ENCODE data around the gene OPA1. TPM values are rescaled to one million over a fixed set of nuclear protein-coding genes. Genes with fewer than 3 reads are reported as not detected.
"Not testable (repeated sequence)": the region's sequence is repeated elsewhere in the genome, so short reads cannot be mapped to it uniquely, and the experiment has no call there.

OPA1 gene
- polyA plus RNA-seq, 1 experiment: 19.2 TPM

DNA sequence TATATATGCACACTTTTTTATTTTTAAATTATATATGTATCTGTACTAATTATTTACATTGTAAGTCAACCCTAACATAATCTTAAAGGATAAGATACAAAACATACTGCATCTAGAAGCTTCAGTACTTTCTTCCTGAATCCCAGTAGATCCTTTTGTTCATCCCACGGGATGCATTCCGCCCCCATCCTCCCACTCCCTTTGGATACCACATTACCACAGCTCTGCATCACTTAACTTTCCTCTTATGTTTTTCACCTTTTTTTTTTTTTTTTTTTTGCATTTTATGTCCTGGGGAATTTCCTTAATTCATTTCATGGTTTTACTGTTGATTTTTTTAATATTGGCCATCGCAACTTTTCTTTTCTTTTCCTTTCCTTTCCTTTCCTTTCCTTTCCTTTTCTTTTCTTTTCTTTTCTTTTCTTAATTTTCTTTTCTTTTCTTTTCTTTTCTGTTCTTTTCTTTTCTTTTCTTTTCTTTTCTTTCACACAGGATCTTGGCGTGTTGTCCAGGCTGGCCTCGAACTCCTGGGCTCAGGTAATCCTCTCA, 3.0 kb downstream of the OPA1 start:
- TF ChIP-seq, protein P1, sequence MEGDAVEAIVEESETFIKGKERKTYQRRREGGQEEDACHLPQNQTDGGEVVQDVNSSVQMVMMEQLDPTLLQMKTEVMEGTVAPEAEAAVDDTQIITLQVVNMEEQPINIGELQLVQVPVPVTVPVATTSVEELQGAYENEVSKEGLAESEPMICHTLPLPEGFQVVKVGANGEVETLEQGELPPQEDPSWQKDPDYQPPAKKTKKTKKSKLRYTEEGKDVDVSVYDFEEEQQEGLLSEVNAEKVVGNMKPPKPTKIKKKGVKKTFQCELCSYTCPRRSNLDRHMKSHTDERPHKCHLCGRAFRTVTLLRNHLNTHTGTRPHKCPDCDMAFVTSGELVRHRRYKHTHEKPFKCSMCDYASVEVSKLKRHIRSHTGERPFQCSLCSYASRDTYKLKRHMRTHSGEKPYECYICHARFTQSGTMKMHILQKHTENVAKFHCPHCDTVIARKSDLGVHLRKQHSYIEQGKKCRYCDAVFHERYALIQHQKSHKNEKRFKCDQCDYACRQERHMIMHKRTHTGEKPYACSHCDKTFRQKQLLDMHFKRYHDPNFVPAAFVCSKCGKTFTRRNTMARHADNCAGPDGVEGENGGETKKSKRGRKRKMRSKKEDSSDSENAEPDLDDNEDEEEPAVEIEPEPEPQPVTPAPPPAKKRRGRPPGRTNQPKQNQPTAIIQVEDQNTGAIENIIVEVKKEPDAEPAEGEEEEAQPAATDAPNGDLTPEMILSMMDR (IDR thresholded peaks at IDR 0.05; ENCODE audit: insufficient read depth, low read depth, low read length): no peak

DNA sequence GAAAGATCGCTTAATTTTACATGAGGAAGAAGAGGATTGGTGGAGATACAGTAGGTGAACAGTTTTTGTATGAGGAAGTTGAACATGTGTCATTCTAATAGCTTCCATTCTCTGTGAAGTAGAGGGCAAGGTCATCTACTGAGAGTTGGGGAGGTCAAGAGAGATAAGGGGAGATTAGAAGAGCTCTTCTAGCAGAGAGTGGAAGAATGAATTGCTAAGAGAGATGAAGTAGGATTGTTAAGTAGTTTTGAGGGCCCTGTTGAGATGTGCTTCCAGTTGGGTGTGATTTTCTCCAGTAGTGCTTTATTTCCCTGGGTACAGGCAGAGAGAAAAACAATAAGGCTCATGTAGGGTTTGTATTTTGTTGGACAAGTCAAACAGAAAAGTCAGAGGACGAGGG, 5.2 kb downstream of the OPA1 start:
- CTCF ChIA-PET: no interaction called here
- POLR2A ChIA-PET: no interaction called here
- DNase-seq (ENCODE audit: low read depth): no peak
- Histone ChIP-seq H3K4me3 (ENCODE audit: low read depth, low read length) (no peak overlapping the region), H3K36me3 (ENCODE audit: control insufficient read depth, insufficient read depth, low read length) (no peaks in the 10 kb centered on the region; the same call in none of the 2 replicates), H3K27me3 (ENCODE audit: control insufficient read depth, insufficient read depth, low read length) (no peaks in the 10 kb centered on the region)
- TF ChIP-seq, protein P1 (IDR thresholded peaks at IDR 0.05; ENCODE audit: insufficient read depth, low read depth, low read length): no peak

More for the DNA sequence above, 3.0 kb downstream of the OPA1 start:
- CTCF ChIA-PET: no interaction called here
- no peaks in the 10 kb centered on the region for H3K27me3 ChIP-seq (ENCODE audit: control insufficient read depth, insufficient read depth, low read length)
- H3K36me3 ChIP-seq (ENCODE audit: control insufficient read depth, insufficient read depth, low read length): no peaks in the 10 kb centered on the region; the same call in 1 of the 2 replicates
- no peak for DNase-seq (ENCODE audit: low read depth)
- POLR2A ChIA-PET: no interaction called here
- no peak overlapping the region for H3K4me3 ChIP-seq (ENCODE audit: low read depth, low read length)

DNA sequence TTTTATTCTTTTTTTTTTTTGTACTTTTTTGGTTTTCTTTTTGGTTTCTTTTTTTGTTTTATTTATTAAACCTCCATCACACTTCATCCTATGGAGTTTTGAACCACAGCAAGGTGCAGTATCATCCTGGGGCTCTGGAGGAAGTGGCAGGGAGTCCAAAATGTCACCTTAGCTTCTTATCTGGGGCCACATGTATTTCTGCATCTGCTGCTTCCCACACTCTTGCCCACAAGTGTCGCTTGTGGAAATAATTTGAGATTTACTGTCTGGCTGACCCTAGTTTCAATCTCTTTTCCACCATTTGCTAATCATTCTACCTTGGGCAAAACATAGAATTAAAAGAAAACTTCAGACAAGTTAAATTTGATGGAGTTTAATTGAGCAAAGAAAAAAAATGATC, 6.4 kb downstream of the OPA1 start:
- Histone ChIP-seq H3K4me3 (ENCODE audit: low read depth, low read length) (no peak overlapping the region), H3K27me3 (ENCODE audit: control insufficient read depth, insufficient read depth, low read length) (no peaks in the 10 kb centered on the region), H3K36me3 (ENCODE audit: control insufficient read depth, insufficient read depth, low read length) (no peaks in the 10 kb centered on the region; the same call in none of the 2 replicates)
- ChIA-PET POLR2A (no interaction called here), CTCF (no interaction called here)
- TF ChIP-seq, protein P1 (IDR thresholded peaks at IDR 0.05; ENCODE audit: insufficient read depth, low read depth, low read length): no peak
- no peak for DNase-seq (ENCODE audit: low read depth)

DNA sequence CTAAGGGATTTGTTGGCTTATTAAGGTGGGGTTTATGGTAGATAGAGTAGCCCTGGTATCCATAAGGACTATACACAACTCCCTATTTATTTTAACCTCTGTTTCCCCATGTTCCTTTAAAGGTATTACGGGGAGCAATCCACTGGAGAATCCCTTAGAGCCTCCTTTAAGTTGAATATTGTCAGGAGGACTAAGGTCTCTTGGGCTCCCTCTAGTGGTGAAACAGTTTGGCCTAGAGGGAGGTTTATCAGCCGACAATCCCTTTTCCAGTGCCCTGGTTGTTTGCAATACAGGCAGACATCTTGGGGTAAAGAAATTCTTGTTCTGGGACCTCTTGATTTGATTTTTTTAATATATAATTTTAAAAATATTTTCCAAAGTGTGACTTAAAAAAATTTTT, 12.9 kb downstream of the OPA1 start:
- no peaks in the 10 kb centered on the region for H3K27me3 ChIP-seq (ENCODE audit: control insufficient read depth, insufficient read depth, low read length)
- TF ChIP-seq, protein P1 (IDR thresholded peaks at IDR 0.05; ENCODE audit: insufficient read depth, low read depth, low read length): peak; percentile 87
- ChIA-PET POLR2A (no interaction called here), CTCF (interaction anchor here (0.7 kb wide), 1 partner anchor 8 kb away, joined by 4 read pairs; no protein-coding TSS in a partner anchor)
- H3K36me3 ChIP-seq (ENCODE audit: control insufficient read depth, insufficient read depth, low read length): no peaks in the 10 kb centered on the region; the same call in 1 of the 2 replicates
- no peak overlapping the region for H3K4me3 ChIP-seq (ENCODE audit: low read depth, low read length)
- DNase-seq (ENCODE audit: low read depth): no peak

DNA sequence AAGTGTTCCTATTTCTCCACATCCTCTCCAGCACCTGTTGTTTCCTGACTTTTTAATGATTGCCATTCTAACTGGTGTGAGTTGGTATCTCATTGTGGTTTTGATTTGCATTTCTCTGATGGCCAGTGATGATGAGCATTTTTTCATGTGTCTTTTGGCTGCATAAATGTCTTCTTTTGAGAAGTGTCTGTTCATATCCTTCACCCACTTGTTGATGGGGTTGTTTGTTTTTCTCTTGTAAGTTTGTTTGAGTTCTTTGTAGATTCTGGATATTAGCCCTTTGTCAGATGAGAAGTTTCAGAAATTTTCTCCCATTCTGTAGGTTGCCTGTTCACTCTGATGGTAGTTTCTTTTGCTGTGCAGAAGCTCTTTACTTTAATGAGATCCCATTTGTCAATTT, 13.9 kb downstream of the OPA1 start:
- CTCF ChIA-PET: not testable (repeated sequence)

DNA sequence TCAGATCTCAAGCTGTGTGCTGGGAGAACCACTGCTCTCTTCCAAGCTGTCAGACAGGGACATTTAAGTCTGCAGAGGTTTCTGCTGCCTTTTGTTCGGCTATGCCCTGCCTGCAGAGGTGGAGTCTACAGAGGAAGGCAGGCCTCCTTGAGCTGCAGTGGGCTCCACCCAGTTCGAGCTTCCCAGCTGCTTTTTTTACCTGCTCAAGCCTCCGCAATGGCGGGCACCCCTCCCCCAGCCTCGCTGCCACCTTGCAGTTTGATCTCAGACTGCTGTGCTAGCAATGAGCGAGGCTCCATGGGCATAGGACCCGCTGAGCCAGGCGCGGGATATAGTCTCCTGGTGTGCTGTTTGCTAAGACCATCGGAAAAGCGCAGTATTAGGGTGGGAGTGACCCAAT, 17.5 kb downstream of the OPA1 start:
- DNase-seq (ENCODE audit: low read depth); H3K36me3 ChIP-seq (ENCODE audit: control insufficient read depth, insufficient read depth, low read length); POLR2A ChIA-PET; H3K27me3 ChIP-seq (ENCODE audit: control insufficient read depth, insufficient read depth, low read length); CTCF ChIA-PET; H3K4me3 ChIP-seq (ENCODE audit: low read depth, low read length): not testable (repeated sequence)

More for the DNA sequence above, 13.9 kb downstream of the OPA1 start:
- H3K27me3 ChIP-seq (ENCODE audit: control insufficient read depth, insufficient read depth, low read length); H3K4me3 ChIP-seq (ENCODE audit: low read depth, low read length); H3K36me3 ChIP-seq (ENCODE audit: control insufficient read depth, insufficient read depth, low read length); DNase-seq (ENCODE audit: low read depth); POLR2A ChIA-PET: not testable (repeated sequence)
